WERI-Rb-1 (cell line): ENCODE data around the gene APOF.

ENCODE experiments used
- DNase-seq: peaks from one replicate; pipeline ENCODE4 v3.0.0-alpha.2; 2020
- H3K27ac ChIP-seq: fragments of 250-450 bp; sonication (Bioruptor Pico); 2 replicates; pipeline ENCODE4 v1.5.1; 2020; ENCODE audit warnings: mild to moderate bottlenecking, moderate library complexity
- H3K27me3 ChIP-seq: fragments of 250-450 bp; sonication (Bioruptor Pico); 2 replicates; pipeline ENCODE4 v1.5.1; 2021; ENCODE audit warnings: mild to moderate bottlenecking, low read depth, moderate library complexity; ENCODE audit not compliant: insufficient read depth, severe bottlenecking
- H3K36me3 ChIP-seq: fragments of 250-450 bp; sonication (Bioruptor Pico); 2 replicates; pipeline ENCODE4 v1.5.1; 2020; ENCODE audit warnings: mild to moderate bottlenecking, moderate library complexity
- H3K4me3 ChIP-seq: 2 replicates; pipeline ENCODE4 v1.5.1; 2011; ENCODE audit warnings: low read depth, mild to moderate bottlenecking, control low read depth, low read length
- H3K9me3 ChIP-seq: fragments of 250-450 bp; sonication (Bioruptor Pico); 2 replicates; pipeline ENCODE4 v1.5.1; 2021; ENCODE audit warnings: mild to moderate bottlenecking, moderate library complexity; ENCODE audit not compliant: severe bottlenecking
- CTCF ChIP-seq: IDR thresholded peaks from 2 replicates; pipeline ENCODE4 v1.5.1; 2011; ENCODE audit warnings: low read depth, mild to moderate bottlenecking, control low read depth, inconsistent platforms, low read length

Gene APOF

DNA sequence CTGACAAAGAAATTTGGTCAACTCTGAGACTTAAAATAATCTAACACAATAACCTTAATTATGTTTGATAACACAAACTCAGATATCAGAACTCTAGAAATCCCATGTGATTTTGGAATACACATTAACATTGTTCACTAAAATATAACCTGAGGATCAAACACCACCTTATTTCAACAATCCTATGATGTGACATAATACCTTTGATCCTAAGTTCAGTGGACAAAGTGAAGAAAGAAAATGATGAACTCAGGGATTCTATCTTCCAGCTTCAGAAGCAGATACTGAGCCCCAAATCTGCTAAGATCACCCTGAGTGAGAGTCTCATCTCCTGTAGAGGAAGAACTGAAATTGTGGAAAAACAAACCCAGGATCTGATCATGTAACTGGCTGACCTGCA, 35.7 kb upstream of the APOF start:
- H3K9me3 ChIP-seq, result peaks cover 10% of the 10 kb centered on the region
- H3K27ac ChIP-seq, result no peak overlapping the region
- DNase-seq, result no peak
- no peaks in the 10 kb centered on the region for H3K36me3 ChIP-seq
- no peak for TF ChIP-seq CTCF
- no peaks in the 10 kb centered on the region for H3K27me3 ChIP-seq
- H3K4me3 ChIP-seq, result no peak overlapping the region

GRCh38 chr12:56392331-56392730, 29.7 kb upstream of the APOF start:
- Histone ChIP-seq H3K9me3 (no peaks in the 10 kb centered on the region), H3K4me3 (no peak overlapping the region), H3K27ac (no peak overlapping the region), H3K27me3 (no peaks in the 10 kb centered on the region), H3K36me3 (no peaks in the 10 kb centered on the region)
- TF ChIP-seq CTCF, result no peak
- DNase-seq, result no peak

DNA sequence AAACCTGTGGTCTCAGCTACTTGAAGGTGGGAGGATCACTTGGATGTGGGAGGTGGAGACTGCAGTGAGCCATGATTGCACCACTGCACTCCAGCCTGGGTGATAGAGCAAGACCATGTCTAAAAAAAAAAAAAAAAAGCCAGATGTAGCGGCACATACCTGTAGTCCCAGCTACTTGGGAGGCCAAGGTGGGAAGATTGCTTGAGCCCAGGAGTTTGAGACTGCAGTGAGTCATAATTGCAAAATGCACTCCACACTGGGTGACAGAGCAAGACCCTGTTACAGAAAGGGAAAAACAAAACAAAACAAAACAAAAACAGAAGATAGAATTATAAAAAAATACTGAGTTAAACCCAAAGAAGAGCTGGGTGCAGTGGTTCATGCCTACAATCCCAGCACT, 29.1 kb upstream of the APOF start:
- no peaks in the 10 kb centered on the region for H3K9me3 ChIP-seq
- no peak overlapping the region for H3K27ac ChIP-seq
- no peaks in the 10 kb centered on the region for H3K36me3 ChIP-seq
- no peaks in the 10 kb centered on the region for H3K27me3 ChIP-seq
- no peak overlapping the region for H3K4me3 ChIP-seq
- no peak for TF ChIP-seq CTCF
- DNase-seq, result no peak

DNA sequence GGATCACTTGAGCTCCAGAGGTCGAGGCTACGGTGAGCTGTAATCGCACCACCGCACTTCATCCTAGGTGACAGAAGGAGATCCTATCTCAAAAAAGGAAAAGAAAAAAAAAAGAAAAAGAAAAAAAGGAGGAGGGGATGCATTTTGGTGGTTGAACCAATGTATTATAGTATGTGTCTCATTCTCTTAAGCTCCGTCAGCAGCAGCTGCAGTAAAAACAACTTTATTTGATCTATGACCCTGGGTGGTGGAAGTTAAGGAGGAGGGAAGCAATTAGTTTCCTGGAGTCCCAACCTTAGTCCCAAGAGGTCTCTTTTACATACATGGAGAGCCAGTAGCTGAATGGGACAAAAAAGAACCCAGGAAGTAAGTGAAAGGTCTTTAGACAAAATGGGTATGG, 26.8 kb upstream of the APOF start:
- H3K27ac ChIP-seq, result no peak overlapping the region
- H3K9me3 ChIP-seq, result no peaks in the 10 kb centered on the region
- no peak overlapping the region for H3K4me3 ChIP-seq
- H3K36me3 ChIP-seq, result no peaks in the 10 kb centered on the region
- no peak for TF ChIP-seq CTCF
- H3K27me3 ChIP-seq, result no peaks in the 10 kb centered on the region
- DNase-seq, result no peak

- no peak for DNase-seq
- H3K36me3 ChIP-seq, result no peaks in the 10 kb centered on the region
- no peak for TF ChIP-seq CTCF
Observed at GRCh38 chr12:56387152-56387736, 24.6 kb upstream of the APOF start.

GRCh38 chr12:56385873-56386272, 23.2 kb upstream of the APOF start:
- TF ChIP-seq CTCF, result no peak
- no peak for DNase-seq
- H3K9me3 ChIP-seq, result no peaks in the 10 kb centered on the region
- no peak overlapping the region for H3K27ac ChIP-seq
- H3K36me3 ChIP-seq, result no peaks in the 10 kb centered on the region
- H3K27me3 ChIP-seq, result no peaks in the 10 kb centered on the region
- H3K4me3 ChIP-seq, result no peak overlapping the region

More at GRCh38 chr12:56387152-56387736, 24.6 kb upstream of the APOF start:
- Histone ChIP-seq H3K27ac (no peak overlapping the region), H3K27me3 (no peaks in the 10 kb centered on the region), H3K9me3 (no peaks in the 10 kb centered on the region), H3K4me3 (no peak overlapping the region)
